ENCODE results near the gene SEMA3B.
"Not testable (repeated sequence)": the region's sequence is repeated elsewhere in the genome, so short reads cannot be mapped to it uniquely, and the experiment has no call there.

SEMA3B gene

DNA sequence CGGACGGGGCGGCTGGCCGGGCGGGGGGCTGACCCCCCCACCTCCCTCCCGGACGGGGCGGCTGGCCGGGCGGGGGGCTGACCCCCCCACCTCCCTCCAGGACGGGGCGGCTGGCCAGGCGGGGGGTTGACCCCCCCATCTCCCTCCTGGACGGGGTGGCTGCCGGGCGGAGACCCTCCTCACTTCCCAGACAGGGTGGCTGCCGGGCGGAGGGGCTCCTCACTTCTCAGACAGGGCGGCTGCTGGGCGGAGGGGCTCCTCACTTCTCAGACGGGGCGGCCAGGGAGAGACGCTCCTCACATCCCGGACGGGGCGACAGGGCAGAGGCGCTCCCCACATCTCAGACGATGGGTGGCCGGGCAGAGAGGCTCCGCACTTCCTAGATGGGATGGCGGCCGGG is 43.1 kb downstream of the SEMA3B start:
- in situ Hi-C loops (cut with MboI; ENCODE audit: low sequenced_read_pairs): not testable (repeated sequence)

DNA sequence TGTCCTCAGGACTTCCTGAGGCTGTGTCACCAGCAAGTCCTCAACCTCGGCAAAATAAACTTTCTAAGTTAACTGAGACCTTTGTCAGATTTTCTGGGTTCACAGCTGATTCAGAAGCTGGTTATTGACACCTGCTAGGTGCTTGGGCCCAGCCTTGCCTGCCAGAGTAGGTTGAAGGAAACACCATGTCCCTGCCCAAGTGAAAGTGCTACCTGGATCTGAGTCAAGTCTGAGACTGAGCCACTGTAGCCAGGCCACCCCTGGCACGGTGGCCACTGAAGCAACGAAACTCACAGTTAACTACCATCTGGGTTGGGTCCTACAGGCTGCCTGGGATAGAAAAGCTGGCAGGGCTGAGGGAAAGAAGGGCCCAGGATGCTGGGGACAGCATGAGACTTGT is 45.4 kb downstream of the SEMA3B start:
- in situ Hi-C loops (cut with MboI; ENCODE audit: low sequenced_read_pairs): no loop called here

DNA sequence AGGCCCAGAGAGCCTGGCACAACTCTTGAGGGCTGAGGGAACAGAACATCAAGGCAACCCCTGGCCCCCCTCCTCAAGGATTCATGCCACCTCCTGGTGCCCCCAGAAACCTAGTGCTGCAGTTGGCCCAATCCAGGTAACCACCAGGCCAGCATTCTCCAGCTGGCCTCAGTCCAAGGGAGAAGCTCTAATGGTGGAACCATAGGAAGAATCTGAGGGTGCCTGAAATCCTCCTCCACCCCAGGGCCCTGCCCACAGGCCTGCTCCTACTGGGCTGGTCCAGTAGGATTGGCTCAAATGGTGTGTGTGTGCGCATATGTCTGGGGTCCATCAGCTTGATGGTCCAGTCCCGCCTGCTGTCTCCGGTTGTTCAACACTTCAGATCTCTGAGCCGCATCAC is 45.9 kb downstream of the SEMA3B start:
- in situ Hi-C loops (cut with MboI; ENCODE audit: low sequenced_read_pairs): no loop called here

DNA sequence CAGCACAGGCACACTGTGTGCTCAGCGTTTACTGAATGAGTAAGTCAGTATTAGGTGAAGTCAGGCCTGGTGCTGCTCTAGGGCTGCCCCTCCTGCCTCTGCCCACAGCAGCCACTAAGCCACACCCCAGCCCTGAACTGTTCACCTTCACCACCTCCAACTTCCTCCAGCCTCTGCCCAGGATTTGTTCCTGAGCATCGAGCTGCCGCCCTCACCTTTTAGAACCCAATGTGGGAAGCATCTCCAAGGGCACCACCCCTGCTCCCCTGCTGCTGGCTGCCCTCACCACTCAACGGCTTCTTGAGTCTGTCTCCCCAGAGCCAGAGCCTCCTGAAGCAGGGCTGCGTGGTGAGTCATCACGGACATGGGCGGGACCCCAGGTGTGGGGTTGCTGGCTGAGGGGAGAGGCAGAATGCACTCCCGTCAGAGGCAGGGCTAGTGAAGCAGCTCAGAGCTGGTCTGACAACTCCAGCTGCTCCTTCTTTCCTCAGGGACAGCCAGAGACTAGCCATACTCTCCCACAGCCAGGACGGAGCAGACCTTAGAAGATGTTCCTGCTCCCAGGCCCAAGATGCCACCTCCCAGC is 47.8 kb downstream of the SEMA3B start:
- in situ Hi-C loops (cut with MboI; ENCODE audit: low sequenced_read_pairs): no loop called here

DNA sequence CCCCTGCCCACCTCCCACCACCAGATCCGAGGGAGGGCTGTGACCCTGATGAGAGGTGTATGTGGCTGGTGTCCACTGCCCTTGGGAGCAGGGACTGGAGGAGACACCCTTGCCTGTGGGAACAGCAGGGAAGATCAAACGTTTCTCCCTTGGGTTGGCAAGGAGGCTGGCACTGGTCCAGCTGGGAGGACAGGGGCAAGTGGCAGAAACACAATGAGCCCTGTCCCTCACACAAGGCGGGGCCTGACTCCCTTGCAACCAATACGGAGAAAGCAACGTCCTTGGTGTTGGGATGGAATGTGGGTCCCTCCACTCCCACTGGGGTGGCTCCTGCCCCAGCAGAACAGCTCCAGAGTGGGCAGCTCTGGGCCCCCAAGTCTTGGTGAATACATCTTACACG is 48.4 kb downstream of the SEMA3B start:
- in situ Hi-C loops (cut with MboI; ENCODE audit: low sequenced_read_pairs): no loop called here

DNA sequence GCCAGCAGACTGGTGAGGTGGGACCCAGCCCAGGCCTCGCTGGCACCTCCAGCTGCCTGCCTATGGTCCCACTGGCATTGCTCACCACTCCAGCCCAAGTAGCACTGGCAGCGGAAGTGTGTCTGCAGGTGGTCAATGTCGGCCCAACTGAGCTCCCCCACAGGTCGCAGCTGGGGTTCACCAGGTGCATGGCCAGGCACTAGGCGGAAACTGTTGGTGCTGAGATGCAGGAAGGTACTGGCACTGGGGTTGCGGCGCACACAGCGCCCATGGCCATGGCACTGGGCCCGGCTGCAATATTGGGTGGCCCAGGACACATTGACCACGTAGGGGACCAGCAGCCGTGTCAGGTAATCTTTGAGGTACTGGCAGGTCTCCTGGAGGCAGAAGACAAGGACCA is 49.2 kb downstream of the SEMA3B start:
- in situ Hi-C loops (cut with MboI; ENCODE audit: low sequenced_read_pairs): no loop called here

DNA sequence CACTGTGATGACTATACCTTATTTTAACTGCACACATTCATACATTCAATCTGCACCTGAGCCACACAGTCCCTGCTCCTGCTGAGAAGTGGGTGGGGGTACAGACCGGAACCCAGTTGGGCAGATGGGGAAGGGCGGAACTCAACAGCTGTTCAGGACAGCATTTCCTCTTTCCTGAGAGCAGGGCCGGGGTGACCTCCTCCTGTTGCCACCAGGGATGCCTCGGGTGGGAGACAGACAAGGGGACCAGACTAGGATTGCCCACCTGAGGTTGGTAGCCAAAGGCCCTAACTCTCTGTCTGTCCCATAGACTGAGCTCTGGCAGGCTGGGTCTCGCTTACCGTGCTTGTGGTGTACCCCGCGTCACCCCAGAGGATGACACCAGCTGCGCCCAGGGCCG is 49.7 kb downstream of the SEMA3B start:
- in situ Hi-C loops (cut with MboI; ENCODE audit: low sequenced_read_pairs): no loop called here

DNA sequence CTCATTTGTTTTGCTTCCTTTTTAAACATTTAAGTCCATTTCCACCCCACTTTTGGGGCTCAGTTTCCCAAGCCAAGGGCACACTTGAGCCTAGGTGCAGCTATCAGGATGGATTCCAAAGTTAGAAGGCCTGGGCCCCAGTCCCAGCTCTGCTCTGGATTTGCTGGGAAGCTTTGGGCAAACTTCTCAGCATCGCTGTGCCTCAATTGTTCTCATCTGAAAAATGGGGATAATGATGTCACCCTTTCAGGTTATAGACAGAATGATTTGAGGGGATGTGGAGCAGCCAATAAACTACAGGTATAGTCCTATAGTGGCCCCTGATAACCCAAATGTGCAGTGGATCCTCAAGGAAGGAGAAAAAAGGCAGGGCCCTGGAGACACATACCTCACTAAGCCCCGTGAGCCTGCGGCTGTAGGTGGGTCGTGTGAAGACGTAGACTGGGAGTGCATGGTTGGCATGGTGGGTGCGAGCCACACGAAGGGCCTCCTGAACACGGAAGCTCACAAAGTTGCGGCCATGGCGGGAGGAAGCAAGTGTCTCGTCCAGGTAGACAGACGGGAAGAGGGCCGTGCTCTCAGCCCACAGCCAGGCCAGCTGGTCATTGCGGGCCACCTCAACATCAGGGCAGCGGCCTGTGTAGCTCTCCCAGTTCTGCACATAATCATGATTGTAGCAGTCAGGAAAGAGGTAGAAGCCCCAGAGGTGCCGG is 50.4 kb downstream of the SEMA3B start:
- in situ Hi-C loops (cut with MboI; ENCODE audit: low sequenced_read_pairs): no loop called here

DNA sequence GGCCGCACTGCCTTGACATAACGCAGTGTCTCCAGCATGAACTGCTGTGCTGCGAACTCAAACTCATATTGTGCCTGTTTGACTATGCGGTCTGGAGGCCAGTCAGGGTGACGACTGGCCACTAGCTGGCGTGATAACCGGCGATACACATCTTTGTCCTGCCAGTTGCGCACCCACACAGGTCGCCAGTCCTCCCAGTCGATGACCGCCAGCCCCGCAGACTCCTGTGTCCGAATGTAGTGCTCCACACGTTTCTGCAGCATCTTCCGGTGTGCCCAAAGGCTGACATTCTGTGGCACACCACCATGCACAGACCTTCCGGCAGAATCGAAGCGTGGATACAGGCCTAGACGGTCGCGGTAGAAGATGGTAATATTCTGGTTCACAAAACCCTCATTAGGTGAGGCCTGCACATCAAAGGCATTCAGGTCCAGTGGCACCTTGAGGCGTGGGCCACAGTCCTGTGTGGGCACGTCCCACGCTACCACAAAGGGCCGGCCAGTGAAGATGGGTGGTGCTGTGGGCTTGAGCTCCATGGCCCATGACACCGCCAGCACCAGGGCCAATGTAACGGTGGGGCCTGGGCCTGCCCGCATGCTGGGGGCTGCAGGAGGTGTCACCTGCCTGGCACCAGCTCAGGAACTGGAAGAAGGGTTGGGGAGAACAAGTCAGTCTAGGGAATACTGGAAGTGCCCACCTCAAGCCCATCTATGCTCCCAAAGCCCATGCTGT is 51.1 kb downstream of the SEMA3B start:
- in situ Hi-C loops (cut with MboI; ENCODE audit: low sequenced_read_pairs): no loop called here

DNA sequence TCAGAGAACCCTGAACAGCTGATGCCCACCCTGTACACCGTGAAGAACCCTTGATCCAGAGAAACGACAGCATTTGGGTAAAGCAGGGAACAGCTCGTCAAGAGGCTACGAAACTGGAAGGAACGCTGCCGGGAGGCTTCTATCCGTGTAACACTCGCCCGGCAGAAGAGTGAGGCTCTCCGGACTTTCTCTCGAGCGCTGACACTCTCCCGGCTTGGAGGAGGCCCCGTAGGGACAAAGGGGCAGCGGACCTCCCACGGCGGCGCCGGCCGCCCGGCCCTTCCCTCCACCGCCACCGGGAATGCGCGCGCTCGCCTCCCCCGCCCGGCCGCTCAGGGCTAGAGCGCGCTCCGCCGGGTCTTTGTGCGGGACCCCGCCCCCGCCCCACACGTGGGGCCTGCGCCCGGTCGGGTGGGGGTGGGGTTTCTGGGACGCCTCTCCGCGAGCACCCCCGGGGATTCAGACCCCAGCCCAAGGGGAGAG is 51.9 kb downstream of the SEMA3B start:
- in situ Hi-C loops (cut with MboI; ENCODE audit: low sequenced_read_pairs): no loop called here

DNA sequence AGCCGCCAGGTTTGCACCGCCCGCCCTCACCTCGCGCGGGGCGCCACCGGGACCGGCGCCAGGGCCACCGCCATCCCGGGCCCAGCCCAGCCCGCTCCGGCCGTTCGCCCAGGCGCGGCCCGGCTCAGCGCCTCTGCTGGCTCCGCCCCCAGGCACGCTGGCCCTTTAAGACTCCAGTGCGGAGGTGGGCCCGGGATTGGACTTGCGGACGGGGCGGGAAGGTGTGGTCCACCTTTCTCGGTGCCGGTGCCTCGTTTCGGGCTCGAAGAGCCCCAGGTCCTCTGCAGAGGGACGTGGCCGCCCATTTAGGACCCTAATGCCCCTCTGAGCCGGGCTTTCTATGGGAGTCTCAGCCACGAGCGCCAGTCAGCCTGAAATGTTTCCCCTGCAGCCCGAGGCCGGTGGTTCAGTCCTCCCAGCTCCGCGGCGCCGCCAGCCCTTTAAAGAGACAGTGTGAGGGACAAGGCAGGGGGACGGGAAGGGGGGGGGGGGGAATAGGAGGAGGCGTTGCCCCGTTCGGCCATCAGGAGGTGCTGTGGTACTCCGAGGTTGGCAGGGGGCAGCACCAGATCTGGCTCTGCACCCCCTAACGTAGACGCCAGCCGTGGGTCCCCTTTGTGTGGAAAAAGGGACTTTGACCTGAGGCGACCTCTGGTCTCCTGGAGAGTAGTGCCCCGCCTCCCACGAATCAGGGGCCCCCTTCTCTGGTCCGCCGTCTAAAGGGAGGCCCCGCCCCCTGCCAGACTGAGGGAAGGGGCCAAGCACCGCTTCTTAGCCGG is 52.6 kb downstream of the SEMA3B start:
- in situ Hi-C loops (cut with MboI; ENCODE audit: low sequenced_read_pairs): no loop called here

DNA sequence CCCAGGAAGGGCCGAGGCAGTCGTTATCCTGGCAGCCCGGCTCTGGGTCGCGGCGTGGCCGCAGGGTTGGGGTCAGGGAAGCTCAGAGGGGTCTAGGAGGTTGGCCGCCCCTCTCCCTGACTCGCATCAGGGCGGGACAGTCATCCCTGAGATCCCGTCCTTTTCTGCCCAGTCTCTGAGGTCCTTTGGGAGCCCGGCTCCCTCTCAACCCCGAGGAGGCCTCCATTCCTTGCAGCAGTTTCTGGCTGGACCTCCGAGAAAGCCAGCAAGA is 53.1 kb downstream of the SEMA3B start:
- in situ Hi-C loops (cut with MboI; ENCODE audit: low sequenced_read_pairs): no loop called here

DNA sequence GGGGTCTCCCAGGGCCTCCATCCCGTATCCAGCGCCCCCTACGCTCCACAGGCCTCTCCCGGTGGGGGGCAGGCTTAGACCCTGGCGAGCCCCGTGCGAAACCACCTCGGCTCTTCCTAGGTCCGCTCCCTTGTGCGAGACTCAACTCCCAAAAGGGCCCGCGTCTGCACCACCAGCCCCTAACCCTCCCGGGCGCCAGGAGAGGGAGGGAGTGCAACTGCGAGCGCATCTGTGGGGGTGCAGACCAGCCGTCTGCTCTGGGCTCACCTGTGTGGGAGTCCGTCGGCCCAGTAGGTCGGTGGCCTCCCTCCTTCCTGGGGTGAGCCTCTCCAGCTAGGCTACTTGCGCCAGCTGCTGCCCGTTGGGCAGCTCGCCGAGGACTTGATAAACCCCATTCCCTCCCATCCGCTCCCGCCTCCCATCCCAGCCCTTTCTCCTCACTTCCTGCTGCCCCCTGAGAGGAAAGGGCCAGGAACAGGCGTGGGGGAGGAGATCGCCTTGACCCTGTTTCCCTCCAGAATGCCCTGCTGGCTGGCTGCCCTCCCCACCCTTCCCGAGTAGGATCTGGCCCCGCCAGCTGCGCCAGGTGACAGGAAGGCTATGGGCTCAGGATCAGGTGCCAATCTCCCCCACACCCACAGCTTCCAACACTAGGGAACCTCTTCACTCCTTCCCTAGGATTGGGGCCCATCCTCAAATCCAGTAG is 53.6 kb downstream of the SEMA3B start, which contains the start of gene HYAL2:
TSS of gene HYAL2 (minus strand) at position 360 of the 706 bp plus-strand sequence. CDS start 2,256 bp downstream, outside the sequence.
- in situ Hi-C loops (cut with MboI; ENCODE audit: low sequenced_read_pairs): no loop called here

DNA sequence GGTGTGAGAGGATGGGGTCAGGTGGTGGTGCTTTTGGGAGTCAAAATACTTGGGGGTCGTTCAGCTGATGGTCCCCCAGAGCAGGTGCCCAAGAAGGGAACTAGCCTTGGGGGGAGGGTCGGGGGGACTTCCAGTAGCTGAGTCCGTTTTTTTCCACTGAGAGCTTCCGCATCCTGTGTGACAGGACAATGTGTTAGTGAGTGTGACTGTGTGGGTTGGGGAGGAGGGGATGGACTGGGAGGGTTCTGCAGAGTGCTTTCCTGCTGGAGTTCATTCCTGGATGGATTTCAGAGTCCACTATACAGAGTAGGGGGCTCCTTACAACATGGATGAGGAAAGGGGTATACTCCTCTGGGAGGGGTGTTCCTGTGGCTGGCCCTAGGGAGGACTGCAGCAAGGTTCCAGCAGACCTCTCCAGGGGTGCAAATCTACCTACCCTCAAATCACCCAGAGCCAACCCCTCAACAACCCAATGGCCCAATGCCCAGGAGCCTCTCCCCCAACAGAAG is 54.2 kb downstream of the SEMA3B start:
- in situ Hi-C loops (cut with MboI; ENCODE audit: low sequenced_read_pairs): no loop called here

DNA sequence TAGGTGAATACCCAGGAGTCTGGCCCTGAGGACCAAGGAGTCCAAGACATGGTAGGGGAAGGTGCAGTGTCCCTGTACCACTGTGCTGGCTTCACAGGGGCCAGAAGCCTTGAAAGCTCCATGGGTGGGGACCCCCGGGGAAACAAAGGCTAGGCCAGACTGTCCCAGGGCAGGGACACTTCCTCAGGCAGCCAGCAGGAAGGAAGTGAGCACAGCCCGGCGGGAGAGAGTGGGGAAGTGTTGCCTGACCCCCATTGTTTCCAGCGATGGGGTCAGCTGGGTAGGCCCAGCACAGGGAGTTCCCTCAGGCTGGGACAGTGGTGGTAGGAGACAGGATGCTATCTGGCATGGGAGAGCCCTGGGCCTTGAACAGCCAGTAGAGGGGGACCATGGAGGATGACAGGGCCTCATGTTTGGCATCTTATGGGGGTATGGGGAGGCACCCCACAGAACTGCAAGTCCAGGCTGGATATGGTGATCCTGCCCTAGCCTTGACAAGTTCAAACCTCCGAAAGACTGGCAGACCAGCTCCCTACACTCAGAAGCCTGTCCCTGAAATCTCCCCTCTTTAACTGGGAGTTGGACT is 54.8 kb downstream of the SEMA3B start:
- in situ Hi-C loops (cut with MboI; ENCODE audit: low sequenced_read_pairs): no loop called here

DNA sequence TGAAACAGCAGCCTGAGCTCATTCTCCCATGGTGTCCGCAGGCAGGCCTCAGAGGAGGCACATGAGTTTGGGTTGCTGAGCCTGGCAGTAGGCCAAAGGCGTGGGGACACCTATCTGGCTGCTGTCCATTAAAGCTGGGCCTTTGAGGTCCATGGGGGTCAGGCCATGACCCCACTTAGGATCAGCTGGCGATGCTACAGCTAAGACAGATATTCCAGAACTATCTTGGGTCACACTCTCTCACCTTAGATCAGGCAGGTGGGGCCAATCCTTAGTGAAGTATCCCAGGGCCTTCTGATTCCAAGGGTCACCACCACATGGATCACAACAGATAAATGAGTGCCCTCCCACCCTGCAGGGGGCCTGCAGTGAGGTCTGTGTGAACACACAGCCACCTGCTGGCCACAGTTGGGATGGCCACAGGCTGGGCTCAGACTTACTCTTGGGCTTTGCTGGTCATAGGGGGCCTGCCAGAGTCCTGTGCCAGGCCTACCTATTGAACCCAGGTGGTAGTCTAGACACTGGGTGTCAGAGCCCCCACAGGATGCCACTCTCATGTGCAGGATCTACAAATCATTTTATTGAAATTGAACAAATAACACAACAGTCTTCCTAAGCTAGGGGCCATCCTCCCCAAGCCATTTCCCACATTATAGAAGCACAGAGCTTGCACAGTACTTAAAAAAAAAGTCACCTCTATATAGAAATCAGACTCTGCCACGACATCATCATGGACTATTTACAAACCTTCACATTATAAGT is 55.6 kb downstream of the SEMA3B start:
- in situ Hi-C loops (cut with MboI; ENCODE audit: low sequenced_read_pairs): no loop called here

DNA sequence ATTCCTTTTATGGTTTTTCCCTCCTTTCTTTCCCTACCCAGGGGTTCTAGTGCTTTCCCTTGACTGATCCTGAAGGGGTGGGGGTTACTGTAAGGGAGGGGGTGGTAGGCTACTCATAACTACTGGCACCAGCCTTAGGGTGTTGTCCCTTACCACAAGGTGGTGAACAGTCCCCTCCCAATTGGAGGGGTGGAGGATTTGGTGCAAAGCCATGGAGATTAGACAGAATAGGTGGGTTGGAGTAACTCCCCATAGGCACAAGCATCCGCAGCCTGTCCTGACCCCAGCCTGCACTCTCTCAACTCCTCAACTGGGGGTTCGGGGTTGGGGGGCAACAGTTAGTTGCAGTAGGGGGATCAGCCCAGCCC is 56.1 kb downstream of the SEMA3B start:
- in situ Hi-C loops (cut with MboI; ENCODE audit: low sequenced_read_pairs): no loop called here

DNA sequence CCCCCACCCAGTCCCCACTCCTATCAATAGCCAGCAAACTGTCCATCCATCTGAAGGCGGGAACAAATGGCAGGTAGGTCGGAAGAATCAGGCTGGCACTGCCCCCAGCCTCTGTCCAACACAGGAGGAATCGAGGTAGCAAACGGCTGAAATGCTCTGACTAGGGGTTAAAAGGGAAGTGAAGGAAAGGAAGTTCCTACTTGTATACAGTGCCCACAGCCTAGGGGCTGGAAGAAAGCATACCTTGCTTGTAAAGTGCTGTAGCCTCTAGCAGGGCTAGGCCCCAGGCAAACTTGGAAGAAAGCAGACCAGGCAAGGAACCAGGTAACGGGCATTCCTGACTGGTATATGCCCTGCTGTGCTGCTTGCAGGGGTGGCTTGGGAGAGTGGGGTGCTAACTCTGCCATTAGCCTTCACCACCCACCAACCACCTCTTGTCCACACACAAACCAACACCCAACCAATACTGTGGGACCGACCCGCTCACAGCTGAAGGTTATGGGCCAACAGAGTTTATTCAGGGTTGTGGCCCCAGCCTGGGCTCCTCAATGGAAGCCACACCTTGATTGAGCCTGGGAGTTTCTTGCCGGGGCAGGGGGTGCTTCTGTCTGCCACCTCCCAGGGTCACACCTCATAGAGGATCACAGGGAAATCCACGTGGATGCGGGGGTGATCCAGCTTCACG is 56.7 kb downstream of the SEMA3B start:
- in situ Hi-C loops (cut with MboI; ENCODE audit: low sequenced_read_pairs): no loop called here

DNA sequence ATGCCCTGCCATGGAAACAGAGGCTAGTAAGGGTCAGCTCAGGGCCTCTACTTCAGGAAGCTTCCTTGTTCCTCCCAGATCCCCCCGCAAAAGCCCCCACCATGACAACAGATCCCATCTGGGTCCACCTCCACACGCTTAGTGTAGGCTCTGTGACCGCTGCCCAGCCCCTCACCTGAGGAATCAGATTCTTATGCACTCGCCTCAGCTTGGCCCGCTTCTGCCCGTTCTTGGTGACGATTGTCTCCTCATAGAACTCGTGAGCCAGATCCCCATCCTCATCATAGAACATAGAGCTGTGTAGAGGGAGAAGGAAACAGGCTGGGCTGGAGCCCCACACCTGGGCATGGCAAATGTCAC is 57.2 kb downstream of the SEMA3B start:
- in situ Hi-C loops (cut with MboI; ENCODE audit: low sequenced_read_pairs): no loop called here
